SK-N-SH treated with all-trans-retinoic acid at 6 μM for 48 hours (cell line): ENCODE data around the gene MSL2.

Experiments
- ATAC-seq: fragments of 200-7000 bp; cut with Tn5 transposase; 3 replicates; pipeline ENCODE4 v1.9.1; 2020; ENCODE audit warnings: mild to moderate bottlenecking, moderate library complexity
- ARNTL ChIP-seq: fragments of 450-650 bp; formaldehyde crosslinking; IDR thresholded peaks from 2 replicates; pipeline ENCODE4 v1.5.0; 2020; ENCODE audit warnings: low read depth, mild to moderate bottlenecking, moderate library complexity, borderline replicate concordance
- CREB5 ChIP-seq: fragments of 250-450 bp; sonication (Bioruptor Pico); IDR thresholded peaks from 2 replicates; pipeline ENCODE4 v1.5.1; 2020; ENCODE audit warnings: low read depth, mild to moderate bottlenecking, moderate library complexity
- CSDC2 ChIP-seq: fragments of 250-450 bp; sonication (Bioruptor Pico); IDR thresholded peaks from 2 replicates; pipeline ENCODE4 v1.5.0; 2020; ENCODE audit warnings: mild to moderate bottlenecking, moderate library complexity
- ESRRG ChIP-seq: fragments of 250-450 bp; sonication (Bioruptor Pico); IDR thresholded peaks from 2 replicates; pipeline ENCODE4 v1.6.1; 2021; ENCODE audit warnings: mild to moderate bottlenecking
- GLIS3 ChIP-seq: fragments of 250-450 bp; sonication (Bioruptor Pico); IDR thresholded peaks from 2 replicates; pipeline ENCODE4 v1.5.0; 2020; ENCODE audit warnings: mild to moderate bottlenecking, moderate library complexity
- ISL1 ChIP-seq: fragments of 250-450 bp; sonication (Bioruptor Pico); IDR thresholded peaks from 2 replicates; pipeline ENCODE4 v2.1.2; 2022; ENCODE audit warnings: mild to moderate bottlenecking, moderate library complexity
- OSR1 ChIP-seq: fragments of 250-450 bp; sonication (Bioruptor Pico); IDR thresholded peaks from 2 replicates; pipeline ENCODE4 v1.8.0; 2022; ENCODE audit warnings: moderate library complexity, mild to moderate bottlenecking, inconsistent platforms
- PPARA ChIP-seq: fragments of 250-450 bp; sonication (Bioruptor Pico); IDR thresholded peaks from 2 replicates; pipeline ENCODE4 v1.5.0; 2020; ENCODE audit warnings: mild to moderate bottlenecking, borderline replicate concordance
- RARB ChIP-seq: fragments of 250-450 bp; sonication (Bioruptor Pico); IDR thresholded peaks from 2 replicates; pipeline ENCODE4 v1.8.0; 2021; ENCODE audit warnings: mild to moderate bottlenecking, moderate library complexity
- SNAI2 ChIP-seq: fragments of 250-450 bp; sonication (Bioruptor Pico); IDR thresholded peaks from 2 replicates; pipeline ENCODE4 v1.5.0; 2020; ENCODE audit warnings: mild to moderate bottlenecking, moderate library complexity
- TCF4 ChIP-seq: fragments of 250-450 bp; sonication (Bioruptor Pico); IDR thresholded peaks from 2 replicates; pipeline ENCODE4 v1.8.0; 2021; ENCODE audit warnings: mild to moderate bottlenecking, moderate library complexity, borderline replicate concordance
- TOX ChIP-seq: fragments of 250-450 bp; sonication (Bioruptor Pico); IDR thresholded peaks from 2 replicates; pipeline ENCODE4 v1.8.0; 2021; ENCODE audit warnings: mild to moderate bottlenecking, moderate library complexity, borderline replicate concordance
- TSHZ2 ChIP-seq: fragments of 250-450 bp; sonication (Bioruptor Pico); IDR thresholded peaks from 2 replicates; pipeline ENCODE4 v1.5.0; 2020; ENCODE audit warnings: mild to moderate bottlenecking, moderate library complexity
- ZFP30 ChIP-seq: fragments of 450-650 bp; formaldehyde crosslinking; IDR thresholded peaks from 2 replicates; pipeline ENCODE4 v1.5.0; 2022; ENCODE audit warnings: mild to moderate bottlenecking, moderate library complexity
- ZNF70 ChIP-seq: fragments of 450-650 bp; formaldehyde crosslinking; IDR thresholded peaks from 2 replicates; pipeline ENCODE4 v1.5.0; 2020; ENCODE audit warnings: mild to moderate bottlenecking, moderate library complexity
- ZNF8 ChIP-seq: fragments of 450-650 bp; formaldehyde crosslinking; IDR thresholded peaks from 2 replicates; pipeline ENCODE4 v1.5.0; 2020; ENCODE audit warnings: mild to moderate bottlenecking, moderate library complexity
- TF ChIP-seq, protein P1 (sequence below): fragments of 250-450 bp; sonication (Bioruptor Pico); IDR thresholded peaks from 2 replicates; pipeline ENCODE4 v1.8.0; 2020; ENCODE audit warnings: mild to moderate bottlenecking, moderate library complexity, borderline replicate concordance
- TF ChIP-seq, protein P2 (sequence below): fragments of 250-450 bp; sonication (Bioruptor Pico); IDR thresholded peaks from 2 replicates; pipeline ENCODE4 v1.8.0; 2021; ENCODE audit warnings: low read depth, mild to moderate bottlenecking, moderate library complexity, borderline replicate concordance

MSL2 gene

GRCh38 chr3:136197159-136197793 is 1.1 kb upstream of the MSL2 start:
- ATAC-seq, result no peak

GRCh38 chr3:136196401-136197158 is 445 bp upstream of the MSL2 start:
- ATAC-seq, result peak; percentile 83
- TF ChIP-seq ZFP30 (CRISPR knock-in tag) (peak; percentile 45; the same call in 1 of the 2 replicates), SNAI2 (CRISPR knock-in tag) (no peak), TCF4 (CRISPR knock-in tag) (peak; percentile 21; the same call in 1 of the 2 replicates), ARNTL (CRISPR knock-in tag) (0 out of 2 replicates have a peak, but pooled peaks have one; percentile 19), ISL1 (CRISPR knock-in tag) (peak; percentile 41; the same call in 1 of the 2 replicates), GLIS3 (CRISPR knock-in tag) (peak; percentile 37; the same call in 1 of the 2 replicates), ESRRG (CRISPR knock-in tag) (0 out of 2 replicates have a peak, but pooled peaks have one; percentile 50), CSDC2 (CRISPR knock-in tag) (no peak), ZNF70 (peak; percentile 50; the same call in 1 of the 2 replicates), CREB5 (CRISPR knock-in tag) (no peak), ZNF8 (peak; percentile 49; the same call in 1 of the 2 replicates), TSHZ2 (CRISPR knock-in tag) (0 out of 2 replicates have a peak, but pooled peaks have one; percentile 63), RARB (CRISPR knock-in tag) (no peak), OSR1 (CRISPR knock-in tag) (no peak)
- TF ChIP-seq, protein P1, sequence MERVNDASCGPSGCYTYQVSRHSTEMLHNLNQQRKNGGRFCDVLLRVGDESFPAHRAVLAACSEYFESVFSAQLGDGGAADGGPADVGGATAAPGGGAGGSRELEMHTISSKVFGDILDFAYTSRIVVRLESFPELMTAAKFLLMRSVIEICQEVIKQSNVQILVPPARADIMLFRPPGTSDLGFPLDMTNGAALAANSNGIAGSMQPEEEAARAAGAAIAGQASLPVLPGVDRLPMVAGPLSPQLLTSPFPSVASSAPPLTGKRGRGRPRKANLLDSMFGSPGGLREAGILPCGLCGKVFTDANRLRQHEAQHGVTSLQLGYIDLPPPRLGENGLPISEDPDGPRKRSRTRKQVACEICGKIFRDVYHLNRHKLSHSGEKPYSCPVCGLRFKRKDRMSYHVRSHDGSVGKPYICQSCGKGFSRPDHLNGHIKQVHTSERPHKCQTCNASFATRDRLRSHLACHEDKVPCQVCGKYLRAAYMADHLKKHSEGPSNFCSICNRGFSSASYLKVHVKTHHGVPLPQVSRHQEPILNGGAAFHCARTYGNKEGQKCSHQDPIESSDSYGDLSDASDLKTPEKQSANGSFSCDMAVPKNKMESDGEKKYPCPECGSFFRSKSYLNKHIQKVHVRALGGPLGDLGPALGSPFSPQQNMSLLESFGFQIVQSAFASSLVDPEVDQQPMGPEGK (CRISPR knock-in tag), result no peak

More at GRCh38 chr3:136197159-136197793, 1.1 kb upstream of the MSL2 start:
- TF ChIP-seq, protein P2, sequence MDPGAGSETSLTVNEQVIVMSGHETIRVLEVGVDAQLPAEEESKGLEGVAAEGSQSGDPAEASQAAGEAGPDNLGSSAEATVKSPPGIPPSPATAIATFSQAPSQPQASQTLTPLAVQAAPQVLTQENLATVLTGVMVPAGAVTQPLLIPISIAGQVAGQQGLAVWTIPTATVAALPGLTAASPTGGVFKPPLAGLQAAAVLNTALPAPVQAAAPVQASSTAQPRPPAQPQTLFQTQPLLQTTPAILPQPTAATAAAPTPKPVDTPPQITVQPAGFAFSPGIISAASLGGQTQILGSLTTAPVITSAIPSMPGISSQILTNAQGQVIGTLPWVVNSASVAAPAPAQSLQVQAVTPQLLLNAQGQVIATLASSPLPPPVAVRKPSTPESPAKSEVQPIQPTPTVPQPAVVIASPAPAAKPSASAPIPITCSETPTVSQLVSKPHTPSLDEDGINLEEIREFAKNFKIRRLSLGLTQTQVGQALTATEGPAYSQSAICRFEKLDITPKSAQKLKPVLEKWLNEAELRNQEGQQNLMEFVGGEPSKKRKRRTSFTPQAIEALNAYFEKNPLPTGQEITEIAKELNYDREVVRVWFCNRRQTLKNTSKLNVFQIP (CRISPR knock-in tag), result no peak
- TF ChIP-seq TOX (CRISPR knock-in tag) (no peak), GLIS3 (CRISPR knock-in tag) (no peak), ZNF8 (no peak), TCF4 (CRISPR knock-in tag) (no peak), PPARA (no peak)
- TF ChIP-seq, all 23 proteins: peak for 0

GRCh38 chr3:136195258-136196063 is 674 bp downstream of the MSL2 start:
- TF ChIP-seq SNAI2 (CRISPR knock-in tag), result peak; percentile 65; the same call in 1 of the 2 replicates
- TF ChIP-seq GLIS3 (CRISPR knock-in tag), result no peak

More at GRCh38 chr3:136195258-136196063, 674 bp downstream of the MSL2 start:
- peak; percentile 57 for ATAC-seq
